ENCODE measurements around the gene RNF214. TPM values are rescaled to one million over a fixed set of nuclear protein-coding genes. Genes with fewer than 3 reads are reported as not detected.

The RNF214 gene
- total RNA-seq, 1 experiment from 2014 or later, result 37.8 TPM

GRCh38 chr11:117223741-117224689, 8.5 kb upstream of the RNF214 start:
- no peak for TF ChIP-seq EZH2 (IDR thresholded peaks at IDR 0.05; ENCODE audit: borderline replicate concordance, low read depth, low read length, poor library complexity, severe bottlenecking)
- TF ChIP-seq CTCF (conservative IDR thresholded peaks at IDR 0.05; ENCODE audit: low read depth, low read length), result no peak
- intact Hi-C loops (cut with micrococcal nuclease; ENCODE audit: unreplicated experiment), result no loop called here
- DNase-seq (ENCODE audit: low spot score), result no peak
- ChIA-PET POLR2A (ENCODE audit: low non-redundant PET) (interaction anchor here (0.6 kb wide), 1 partner anchor 388 kb away, joined by 3 read pairs; no protein-coding TSS in a partner anchor), CTCF (no interaction called here)
- no peaks in the 10 kb centered on the region for H3K9me3 ChIP-seq (ENCODE audit: low read depth, low read length, poor library complexity, severe bottlenecking)
- no peaks in the 10 kb centered on the region for H3K27me3 ChIP-seq (replicated peaks; ENCODE audit: insufficient read depth, low read depth, low read length, poor library complexity)
- no peak overlapping the region for H3K4me3 ChIP-seq (ENCODE audit: low read depth, low read length, poor library complexity, severe bottlenecking)
- peaks cover 23% of the 10 kb centered on the region for H3K4me1 ChIP-seq (ENCODE audit: insufficient read depth, low read length, poor library complexity, severe bottlenecking)
- H3K36me3 ChIP-seq (ENCODE audit: insufficient read depth, low read length, poor library complexity, severe bottlenecking), result peaks cover 3% of the 10 kb centered on the region
- no peak overlapping the region for H3K27ac ChIP-seq (ENCODE audit: low read depth, low read length, poor library complexity, severe bottlenecking)
- no TSS peak for BruUV-seq (replicated peaks)

DNA sequence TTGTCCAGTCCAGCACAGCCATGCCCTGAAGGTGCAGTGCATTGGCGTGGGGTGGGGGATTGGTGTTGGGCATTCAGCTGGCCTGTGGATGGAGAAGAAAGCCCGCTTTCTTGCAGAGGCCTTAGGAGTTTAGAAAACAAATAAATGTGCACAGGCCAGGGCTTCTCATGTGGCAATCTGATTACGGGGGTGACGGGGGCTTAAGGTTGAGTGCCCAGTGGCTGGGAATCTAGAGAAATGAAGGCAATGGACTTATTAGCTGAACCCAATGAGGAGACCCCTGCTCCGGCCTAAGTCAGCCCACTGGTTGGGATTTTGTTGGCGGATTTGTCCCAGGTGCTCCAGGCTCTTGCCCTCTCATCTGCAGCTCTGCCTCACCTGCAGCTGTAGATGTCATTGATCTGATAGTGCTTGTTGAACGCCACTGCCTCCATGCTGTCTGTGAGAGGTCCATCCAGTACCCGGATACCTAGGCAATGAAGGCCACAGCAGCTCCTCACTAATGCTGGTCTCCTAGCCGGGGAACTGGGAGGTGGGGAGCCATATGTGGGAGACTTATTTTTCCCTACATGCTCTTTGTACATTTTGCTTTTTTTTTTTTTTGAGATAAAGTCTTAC, 6.8 kb upstream of the RNF214 start:
- intact Hi-C loops (cut with micrococcal nuclease; ENCODE audit: unreplicated experiment), result loop anchor here (1.0 to 5.0 kb wide), 5 partner anchors 44 to 493 kb away; partner anchors contain the start of gene APOA5
- Histone ChIP-seq H3K4me1 (ENCODE audit: insufficient read depth, low read length, poor library complexity, severe bottlenecking) (peaks cover 22% of the 10 kb centered on the region), H3K9me3 (ENCODE audit: low read depth, low read length, poor library complexity, severe bottlenecking) (no peaks in the 10 kb centered on the region), H3K36me3 (ENCODE audit: insufficient read depth, low read length, poor library complexity, severe bottlenecking) (peaks cover 3% of the 10 kb centered on the region), H3K27me3 (replicated peaks; ENCODE audit: insufficient read depth, low read depth, low read length, poor library complexity) (no peaks in the 10 kb centered on the region), H3K4me3 (ENCODE audit: low read depth, low read length, poor library complexity, severe bottlenecking) (no peak overlapping the region), H3K27ac (ENCODE audit: low read depth, low read length, poor library complexity, severe bottlenecking) (no peak overlapping the region)
- no TSS peak for BruUV-seq (replicated peaks)
- POLR2A ChIA-PET (ENCODE audit: low non-redundant PET), result interaction anchor here (0.7 kb wide), 1 partner anchor 31 kb away, joined by 8 read pairs; no protein-coding TSS in a partner anchor
- no peak for DNase-seq (ENCODE audit: low spot score)
- TF ChIP-seq CTCF (conservative IDR thresholded peaks at IDR 0.05; ENCODE audit: low read depth, low read length), result no peak
- no peak for TF ChIP-seq EZH2 (IDR thresholded peaks at IDR 0.05; ENCODE audit: borderline replicate concordance, low read depth, low read length, poor library complexity, severe bottlenecking)
- CTCF ChIA-PET, result interaction anchor here (0.6 to 1.6 kb wide), 6 partner anchors 7 to 703 kb away, joined by 3 to 9 read pairs (median 5); partner anchors contain the start of genes APOA5 and SIDT2
